Sigmoid colon (tissue), 4 donors: Measurements from ENCODE around the gene ZFP28.

Experiments used
- CTCF ChIP-seq, 4 experiments: fragments of 450-650 bp in 3 of 4; fragments of 200-600 bp in 1 of 4; IDR thresholded peaks; one replicate each; pipeline ENCODE4 v1.5.1; 2016 to 2019; ENCODE audit warnings: antibody characterized with exemption in 4 of 4, mild to moderate bottlenecking in 3 of 4, moderate library complexity in 2 of 4
- EP300 ChIP-seq, 4 donors: sonication (generic); formaldehyde crosslinking; IDR thresholded peaks; one replicate each; pipeline ENCODE4 v1.6.1; 2017; ENCODE audit warnings: antibody characterized with exemption in 4 of 4
- POLR2A ChIP-seq, 2 donors: fragments of 450-650 bp; IDR thresholded peaks; one replicate each; pipeline ENCODE4 v1.6.1; 2016; ENCODE audit warnings: antibody characterized with exemption in 2 of 2, mild to moderate bottlenecking in 2 of 2, moderate library complexity in 2 of 2
- POLR2AphosphoS5 ChIP-seq, 4 donors: sonication (generic); formaldehyde crosslinking; IDR thresholded peaks; one replicate each; pipeline ENCODE4 v1.6.1; 2017; ENCODE audit warnings: antibody characterized with exemption in 4 of 4

DNA sequence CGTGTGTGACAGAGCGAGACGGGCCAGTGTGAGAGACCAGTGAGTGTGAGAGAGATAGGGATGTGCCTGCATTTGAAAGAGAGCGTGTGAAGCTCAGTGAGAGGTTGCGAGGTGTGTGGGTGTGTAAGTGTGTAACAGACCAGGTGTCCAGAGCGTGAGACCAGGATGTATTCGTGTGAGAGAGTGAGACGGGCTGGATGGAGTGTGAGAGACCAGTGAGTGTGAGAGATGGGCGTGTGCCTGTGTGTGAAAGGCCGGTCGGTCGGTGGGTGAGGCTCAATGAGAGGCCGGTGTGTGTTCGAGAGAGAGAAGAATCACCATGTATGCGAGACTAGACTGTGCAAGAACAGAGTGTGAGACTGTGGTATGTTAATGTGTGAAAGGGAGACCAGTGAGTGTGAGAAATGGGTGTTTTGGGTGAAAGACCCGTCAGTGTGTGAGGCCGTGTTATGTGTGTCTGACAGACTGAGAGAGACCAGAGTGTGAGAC, 30.4 kb upstream of the ZFP28 start:
- TF ChIP-seq CTCF (IDR thresholded peaks at IDR 0.05) (no peak), POLR2A (IDR thresholded peaks at IDR 0.05) (no peak), POLR2AphosphoS5 (IDR thresholded peaks at IDR 0.05) (no peak), EP300 (IDR thresholded peaks at IDR 0.05) (no peak)
